ENCODE results near the gene SHISA2. TPM values are rescaled to one million over a fixed set of nuclear protein-coding genes. Genes with fewer than 3 reads are reported as not detected.

SHISA2 gene
- total RNA-seq, 1 experiment from 2014 or later = 1.2 TPM

DNA sequence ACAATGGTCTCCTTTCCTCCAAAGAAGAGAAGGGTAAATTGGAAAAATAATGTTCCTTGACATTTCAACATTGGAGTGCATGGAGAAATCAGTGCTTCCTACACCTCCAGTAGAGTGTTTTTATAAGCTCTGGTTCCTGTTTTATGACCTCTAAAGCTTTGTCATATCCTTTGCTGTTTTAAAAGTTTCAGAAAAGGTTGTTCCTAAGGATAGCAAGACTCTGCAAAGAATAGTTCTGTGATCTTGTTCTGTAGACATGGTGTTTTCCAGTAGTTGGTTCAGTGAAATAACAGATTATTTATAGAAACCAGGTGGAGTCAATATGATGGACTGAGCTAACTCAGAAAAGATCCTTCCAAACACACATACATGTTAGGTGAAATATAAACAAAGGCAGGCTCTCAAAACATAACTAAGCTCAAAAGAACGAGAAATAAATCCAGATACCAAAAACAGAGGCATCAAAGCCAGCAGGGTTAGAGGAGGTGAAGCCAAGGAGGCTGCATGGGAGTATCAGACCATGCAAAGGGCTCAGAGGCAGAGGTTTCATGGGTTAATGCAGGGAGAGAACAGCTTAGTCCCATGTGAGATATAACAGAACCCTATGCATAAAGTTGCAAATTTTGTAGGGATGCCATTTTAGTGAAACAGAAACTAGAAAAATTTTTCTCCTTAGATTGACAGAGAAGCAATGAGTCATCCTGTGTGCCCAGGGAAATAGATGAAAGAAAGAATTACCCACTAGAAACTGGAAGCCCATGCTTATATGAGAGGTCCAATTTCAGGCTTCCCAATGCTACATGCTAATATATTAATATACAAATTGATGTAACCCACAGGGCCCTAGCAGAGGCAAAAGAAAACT, 44.3 kb downstream of the SHISA2 start:
- no TSS peak for BruUV-seq (replicated peaks)
- ChIA-PET POLR2A (no interaction called here), CTCF (interaction anchor here (0.6 to 0.9 kb wide), 4 partner anchors 108 to 1324 kb away, joined by 3 to 4 read pairs (median 3); no protein-coding TSS in a partner anchor)
- Mint-ChIP-seq H3K36me3 (ENCODE audit: insufficient read depth, unreplicated experiment) (no peaks in the 10 kb centered on the region), H3K4me1 (ENCODE audit: insufficient read depth, unreplicated experiment) (peaks cover 8% of the 10 kb centered on the region), H3K27me3 (ENCODE audit: insufficient read depth, unreplicated experiment) (no peaks in the 10 kb centered on the region), H3K9me3 (ENCODE audit: unreplicated experiment) (peaks cover 14% of the 10 kb centered on the region), H3K4me3 (ENCODE audit: unreplicated experiment) (no peak overlapping the region), H3K27ac (ENCODE audit: low read depth, unreplicated experiment) (no peak overlapping the region)
- TF ChIP-seq, protein P1, sequence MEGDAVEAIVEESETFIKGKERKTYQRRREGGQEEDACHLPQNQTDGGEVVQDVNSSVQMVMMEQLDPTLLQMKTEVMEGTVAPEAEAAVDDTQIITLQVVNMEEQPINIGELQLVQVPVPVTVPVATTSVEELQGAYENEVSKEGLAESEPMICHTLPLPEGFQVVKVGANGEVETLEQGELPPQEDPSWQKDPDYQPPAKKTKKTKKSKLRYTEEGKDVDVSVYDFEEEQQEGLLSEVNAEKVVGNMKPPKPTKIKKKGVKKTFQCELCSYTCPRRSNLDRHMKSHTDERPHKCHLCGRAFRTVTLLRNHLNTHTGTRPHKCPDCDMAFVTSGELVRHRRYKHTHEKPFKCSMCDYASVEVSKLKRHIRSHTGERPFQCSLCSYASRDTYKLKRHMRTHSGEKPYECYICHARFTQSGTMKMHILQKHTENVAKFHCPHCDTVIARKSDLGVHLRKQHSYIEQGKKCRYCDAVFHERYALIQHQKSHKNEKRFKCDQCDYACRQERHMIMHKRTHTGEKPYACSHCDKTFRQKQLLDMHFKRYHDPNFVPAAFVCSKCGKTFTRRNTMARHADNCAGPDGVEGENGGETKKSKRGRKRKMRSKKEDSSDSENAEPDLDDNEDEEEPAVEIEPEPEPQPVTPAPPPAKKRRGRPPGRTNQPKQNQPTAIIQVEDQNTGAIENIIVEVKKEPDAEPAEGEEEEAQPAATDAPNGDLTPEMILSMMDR (IDR thresholded peaks at IDR 0.05; ENCODE audit: unreplicated experiment) = no peak
- no peak for DNase-seq (ENCODE audit: unreplicated experiment)
- intact Hi-C loops (cut with micrococcal nuclease) = no loop called here

Other genes starting within 250 kb of the SHISA2 start
- 81.9 and 86.7 TPM in 2 replicates for gene RNF6, start 170.3 kb upstream of the SHISA2 start, total RNA-seq (2022)
- gene CDK8, start 202.1 kb upstream of the SHISA2 start, total RNA-seq (2022) = 20.6 and 22.2 TPM in 2 replicates

Data from MCF 10A (cell line).